ENCODE measurements around the gene NDUFB10. TPM values are rescaled to one million over a fixed set of nuclear protein-coding genes. Genes with fewer than 3 reads are reported as not detected.

The NDUFB10 gene
- total and polyA plus RNA-seq, 10 of the 15 experiments (the other 5 are each of a cell fraction or from before 2014, with no cell fraction given): 52.2 to 319 (median 130) TPM

GRCh38 chr16:2009791-2010510 is 50.6 kb downstream of the NDUFB10 start, which contains the start of gene ZNF598 (continued):
- TF ChIP-seq EGR1 (IDR thresholded peaks at IDR 0.05; ENCODE audit: borderline replicate concordance in 1 of 2, low read depth in 2 of 2, low read length in 2 of 2) (peak in 1 of 2 experiments; percentile 70; a peak in 1 of 3 replicates), PAX5 (IDR thresholded peaks at IDR 0.05; ENCODE audit: borderline replicate concordance, low read depth, low read length) (no peak), RELB (IDR thresholded peaks at IDR 0.05; ENCODE audit: low read depth) (0 out of 2 replicates have a peak, but pooled peaks have one; percentile 49), PML (IDR thresholded peaks at IDR 0.05; ENCODE audit: low read length) (peak; percentile 80; the same call in 1 of the 2 replicates), NR2F1 (conservative IDR thresholded peaks at IDR 0.05) (peak; percentile 68), SIN3A (IDR thresholded peaks at IDR 0.05; ENCODE audit: low read depth, low read length) (peak; percentile 68), SIX5 (IDR thresholded peaks at IDR 0.05; ENCODE audit: low read depth, low read length, severe bottlenecking) (peak; percentile 42), SMC3 (IDR thresholded peaks at IDR 0.05; ENCODE audit: borderline replicate concordance, low read length) (no peak), TCF3 (IDR thresholded peaks at IDR 0.05; ENCODE audit: borderline replicate concordance, insufficient read depth, low read depth, low read length) (0 out of 2 replicates have a peak, but pooled peaks have one; percentile 61), NR2C1 (IDR thresholded peaks at IDR 0.05) (peak; percentile 69), DPF2 (IDR thresholded peaks at IDR 0.05) (peak; percentile 59; the same call in 1 of the 2 replicates), CREM (IDR thresholded peaks at IDR 0.05; ENCODE audit: low read depth) (peak; percentile 54; the same call in 1 of the 2 replicates), IKZF2 (IDR thresholded peaks at IDR 0.05) (peak in 1 of 2 experiments; percentile 36; a peak in 1 of 4 replicates), POLR2A (IDR thresholded peaks at IDR 0.05; ENCODE audit: low read depth, low read length) (peak; percentile 94), SRF (IDR thresholded peaks at IDR 0.05; ENCODE audit: low read depth in 2 of 2, low read length in 2 of 2) (no peak), RUNX3 (IDR thresholded peaks at IDR 0.05; ENCODE audit: low read length) (peak; percentile 46), SMAD5 (IDR thresholded peaks at IDR 0.05; ENCODE audit: low read depth) (peak; percentile 47; the same call in 1 of the 2 replicates), BCL11A (IDR thresholded peaks at IDR 0.05; ENCODE audit: low read depth, low read length) (no peak)
- TF ChIP-seq, protein P1, sequence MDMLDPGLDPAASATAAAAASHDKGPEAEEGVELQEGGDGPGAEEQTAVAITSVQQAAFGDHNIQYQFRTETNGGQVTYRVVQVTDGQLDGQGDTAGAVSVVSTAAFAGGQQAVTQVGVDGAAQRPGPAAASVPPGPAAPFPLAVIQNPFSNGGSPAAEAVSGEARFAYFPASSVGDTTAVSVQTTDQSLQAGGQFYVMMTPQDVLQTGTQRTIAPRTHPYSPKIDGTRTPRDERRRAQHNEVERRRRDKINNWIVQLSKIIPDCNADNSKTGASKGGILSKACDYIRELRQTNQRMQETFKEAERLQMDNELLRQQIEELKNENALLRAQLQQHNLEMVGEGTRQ (IDR thresholded peaks at IDR 0.05; ENCODE audit: borderline replicate concordance, low read depth, low read length): no peak
- TF ChIP-seq, protein P2, sequence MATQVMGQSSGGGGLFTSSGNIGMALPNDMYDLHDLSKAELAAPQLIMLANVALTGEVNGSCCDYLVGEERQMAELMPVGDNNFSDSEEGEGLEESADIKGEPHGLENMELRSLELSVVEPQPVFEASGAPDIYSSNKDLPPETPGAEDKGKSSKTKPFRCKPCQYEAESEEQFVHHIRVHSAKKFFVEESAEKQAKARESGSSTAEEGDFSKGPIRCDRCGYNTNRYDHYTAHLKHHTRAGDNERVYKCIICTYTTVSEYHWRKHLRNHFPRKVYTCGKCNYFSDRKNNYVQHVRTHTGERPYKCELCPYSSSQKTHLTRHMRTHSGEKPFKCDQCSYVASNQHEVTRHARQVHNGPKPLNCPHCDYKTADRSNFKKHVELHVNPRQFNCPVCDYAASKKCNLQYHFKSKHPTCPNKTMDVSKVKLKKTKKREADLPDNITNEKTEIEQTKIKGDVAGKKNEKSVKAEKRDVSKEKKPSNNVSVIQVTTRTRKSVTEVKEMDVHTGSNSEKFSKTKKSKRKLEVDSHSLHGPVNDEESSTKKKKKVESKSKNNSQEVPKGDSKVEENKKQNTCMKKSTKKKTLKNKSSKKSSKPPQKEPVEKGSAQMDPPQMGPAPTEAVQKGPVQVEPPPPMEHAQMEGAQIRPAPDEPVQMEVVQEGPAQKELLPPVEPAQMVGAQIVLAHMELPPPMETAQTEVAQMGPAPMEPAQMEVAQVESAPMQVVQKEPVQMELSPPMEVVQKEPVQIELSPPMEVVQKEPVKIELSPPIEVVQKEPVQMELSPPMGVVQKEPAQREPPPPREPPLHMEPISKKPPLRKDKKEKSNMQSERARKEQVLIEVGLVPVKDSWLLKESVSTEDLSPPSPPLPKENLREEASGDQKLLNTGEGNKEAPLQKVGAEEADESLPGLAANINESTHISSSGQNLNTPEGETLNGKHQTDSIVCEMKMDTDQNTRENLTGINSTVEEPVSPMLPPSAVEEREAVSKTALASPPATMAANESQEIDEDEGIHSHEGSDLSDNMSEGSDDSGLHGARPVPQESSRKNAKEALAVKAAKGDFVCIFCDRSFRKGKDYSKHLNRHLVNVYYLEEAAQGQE (IDR thresholded peaks at IDR 0.05; ENCODE audit: low read depth, low read length): no peak
- TF ChIP-seq, protein P3, sequence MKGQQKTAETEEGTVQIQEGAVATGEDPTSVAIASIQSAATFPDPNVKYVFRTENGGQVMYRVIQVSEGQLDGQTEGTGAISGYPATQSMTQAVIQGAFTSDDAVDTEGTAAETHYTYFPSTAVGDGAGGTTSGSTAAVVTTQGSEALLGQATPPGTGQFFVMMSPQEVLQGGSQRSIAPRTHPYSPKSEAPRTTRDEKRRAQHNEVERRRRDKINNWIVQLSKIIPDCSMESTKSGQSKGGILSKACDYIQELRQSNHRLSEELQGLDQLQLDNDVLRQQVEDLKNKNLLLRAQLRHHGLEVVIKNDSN (IDR thresholded peaks at IDR 0.05; ENCODE audit: borderline replicate concordance, extremely low read length, insufficient read depth, low read depth, low read length): peak; percentile 50
- TF ChIP-seq, protein P4, sequence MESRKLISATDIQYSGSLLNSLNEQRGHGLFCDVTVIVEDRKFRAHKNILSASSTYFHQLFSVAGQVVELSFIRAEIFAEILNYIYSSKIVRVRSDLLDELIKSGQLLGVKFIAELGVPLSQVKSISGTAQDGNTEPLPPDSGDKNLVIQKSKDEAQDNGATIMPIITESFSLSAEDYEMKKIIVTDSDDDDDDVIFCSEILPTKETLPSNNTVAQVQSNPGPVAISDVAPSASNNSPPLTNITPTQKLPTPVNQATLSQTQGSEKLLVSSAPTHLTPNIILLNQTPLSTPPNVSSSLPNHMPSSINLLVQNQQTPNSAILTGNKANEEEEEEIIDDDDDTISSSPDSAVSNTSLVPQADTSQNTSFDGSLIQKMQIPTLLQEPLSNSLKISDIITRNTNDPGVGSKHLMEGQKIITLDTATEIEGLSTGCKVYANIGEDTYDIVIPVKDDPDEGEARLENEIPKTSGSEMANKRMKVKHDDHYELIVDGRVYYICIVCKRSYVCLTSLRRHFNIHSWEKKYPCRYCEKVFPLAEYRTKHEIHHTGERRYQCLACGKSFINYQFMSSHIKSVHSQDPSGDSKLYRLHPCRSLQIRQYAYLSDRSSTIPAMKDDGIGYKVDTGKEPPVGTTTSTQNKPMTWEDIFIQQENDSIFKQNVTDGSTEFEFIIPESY (IDR thresholded peaks at IDR 0.05): no peak

Data from GM12878 (cell line).